Measurements from ENCODE around the gene GCNT3.

The GCNT3 gene, protein sequence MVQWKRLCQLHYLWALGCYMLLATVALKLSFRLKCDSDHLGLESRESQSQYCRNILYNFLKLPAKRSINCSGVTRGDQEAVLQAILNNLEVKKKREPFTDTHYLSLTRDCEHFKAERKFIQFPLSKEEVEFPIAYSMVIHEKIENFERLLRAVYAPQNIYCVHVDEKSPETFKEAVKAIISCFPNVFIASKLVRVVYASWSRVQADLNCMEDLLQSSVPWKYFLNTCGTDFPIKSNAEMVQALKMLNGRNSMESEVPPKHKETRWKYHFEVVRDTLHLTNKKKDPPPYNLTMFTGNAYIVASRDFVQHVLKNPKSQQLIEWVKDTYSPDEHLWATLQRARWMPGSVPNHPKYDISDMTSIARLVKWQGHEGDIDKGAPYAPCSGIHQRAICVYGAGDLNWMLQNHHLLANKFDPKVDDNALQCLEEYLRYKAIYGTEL

DNA sequence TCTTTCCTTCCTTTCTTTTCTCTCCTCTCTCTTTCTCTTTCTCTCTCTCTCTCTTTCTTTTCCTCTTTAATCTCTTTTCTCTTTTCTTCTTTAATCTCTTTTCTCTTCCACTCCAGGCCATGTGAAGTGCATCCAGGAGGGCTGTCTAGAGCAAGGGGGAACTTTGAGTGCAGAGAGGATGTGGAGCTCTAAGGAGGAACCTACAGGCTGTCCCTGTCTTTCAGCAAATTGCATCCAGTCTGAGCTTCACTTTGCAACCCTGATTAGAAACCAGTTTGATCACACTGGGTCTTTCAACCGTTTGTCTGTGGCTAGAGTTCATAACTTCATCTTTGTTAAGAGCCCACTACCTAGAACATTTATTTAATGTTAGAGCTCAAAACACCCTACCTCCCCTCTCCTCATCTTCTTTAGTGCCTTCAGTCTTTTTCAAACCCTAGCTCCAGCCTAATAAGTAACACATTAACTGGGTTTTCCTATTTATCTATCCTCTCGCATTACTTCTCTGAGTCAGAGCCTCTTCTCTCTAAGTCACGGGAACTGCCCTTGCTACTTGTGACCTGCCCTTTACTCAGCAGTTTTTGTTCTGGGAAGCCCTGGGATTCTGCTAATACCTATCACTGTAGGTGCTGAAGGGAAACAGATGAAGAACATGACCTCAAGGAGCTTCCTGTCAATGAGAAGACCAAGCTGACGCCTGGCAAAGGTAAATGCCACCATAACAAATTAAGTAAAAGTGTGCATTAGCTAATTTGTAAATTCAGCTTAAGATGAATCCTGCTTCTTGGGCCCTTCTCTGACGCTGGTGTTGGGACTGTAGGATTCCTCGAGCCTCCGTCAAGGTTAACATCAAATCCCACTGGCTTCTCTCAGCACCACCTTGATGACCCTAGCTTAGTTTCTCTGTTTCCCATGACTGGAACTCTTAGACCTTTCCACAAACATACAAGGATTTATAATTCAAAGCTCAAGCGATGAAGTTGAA lies at the start of gene GCNT3:
Gene GCNT3 (plus strand): TSS at position 508 of the 985 bp plus-strand sequence. CDS start 6,456 bp downstream, outside the sequence.
- no peak for DNase-seq (ENCODE audit: low read depth)

DNA sequence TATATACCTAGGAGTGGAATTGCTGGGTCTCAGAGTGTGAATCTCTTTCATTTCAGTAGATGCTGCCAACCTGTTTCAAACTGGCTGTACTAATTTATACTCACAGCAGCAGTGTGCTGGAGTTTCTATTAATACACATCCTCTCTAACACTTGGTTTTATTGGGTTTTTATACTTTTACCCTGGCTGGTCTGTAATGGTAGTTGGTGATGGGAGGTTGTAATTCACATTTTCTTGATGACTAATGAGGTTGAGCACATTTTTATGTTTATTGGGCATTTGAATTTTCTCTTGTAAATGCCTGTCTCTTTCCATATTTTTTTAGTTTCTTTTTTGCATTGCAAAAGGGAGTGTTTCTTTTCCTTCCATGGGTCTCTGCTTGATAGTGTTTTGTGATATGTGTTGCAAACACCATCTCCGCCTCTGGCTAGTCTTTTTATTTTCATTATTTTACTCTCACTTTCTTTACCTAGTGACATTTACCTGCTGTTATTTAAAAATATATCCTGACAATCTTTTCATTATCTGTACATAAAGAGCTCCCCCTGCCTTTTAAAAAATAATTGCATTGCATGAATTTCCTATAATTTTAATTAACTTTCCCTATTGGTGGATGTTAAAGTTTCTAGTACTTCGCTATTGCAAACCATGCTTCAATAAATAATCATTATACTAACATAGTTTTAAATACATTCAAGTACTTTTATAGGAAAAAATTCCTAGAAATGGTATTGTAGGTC lies 49.0 kb upstream of the GCNT3 start:
- no peak for DNase-seq (ENCODE audit: low read depth)

- no peak for DNase-seq (ENCODE audit: low read depth)
These were observed 46.3 kb upstream of the GCNT3 start for GRCh38 chr15:59565299-59565698.

DNA sequence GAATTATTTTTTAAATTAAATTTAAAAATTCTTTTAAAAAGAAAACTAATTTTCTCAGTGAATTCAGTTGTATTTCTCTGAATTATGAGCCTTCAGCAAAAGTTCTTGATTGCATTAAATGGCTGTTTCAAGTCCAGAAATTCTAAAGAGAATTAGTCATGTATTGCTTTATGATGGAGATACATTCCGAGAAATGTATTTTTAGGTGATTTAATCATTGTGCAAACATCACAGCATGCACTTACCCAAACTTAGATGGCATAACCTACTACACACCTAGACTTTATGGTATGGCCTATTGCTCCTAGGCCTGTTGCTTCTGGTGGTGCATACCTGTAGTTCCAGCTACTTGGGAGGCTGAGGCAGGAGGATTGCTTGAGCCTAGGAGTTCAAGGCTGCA lies 44.3 kb upstream of the GCNT3 start:
- no peak for DNase-seq (ENCODE audit: low read depth)

DNA sequence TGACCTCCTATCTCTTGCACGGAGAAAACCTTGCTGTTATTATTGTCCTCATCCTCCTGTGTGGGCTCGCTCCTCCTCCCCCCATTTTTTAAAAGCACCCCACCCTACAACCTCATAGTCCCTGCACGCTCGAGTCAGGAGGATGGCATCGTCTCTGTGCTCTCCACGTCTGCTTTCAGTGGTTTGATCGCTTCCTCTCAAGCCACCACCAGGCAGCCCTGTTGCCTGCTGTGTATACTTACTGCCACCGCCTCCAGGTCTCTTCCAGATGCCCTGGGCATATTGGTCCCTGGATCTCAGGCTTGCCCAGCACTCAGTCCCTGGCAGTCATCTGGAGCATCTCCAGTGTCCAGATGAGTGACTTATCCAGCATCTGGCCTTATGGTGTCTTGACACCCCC lies 42.1 kb upstream of the GCNT3 start:
- DNase-seq (ENCODE audit: low read depth): no peak

GRCh38 chr15:59570315-59570714 lies 41.3 kb upstream of the GCNT3 start:
- DNase-seq (ENCODE audit: low read depth): no peak

- no peak for DNase-seq (ENCODE audit: low read depth)
These were observed 40.0 kb upstream of the GCNT3 start for GRCh38 chr15:59571606-59572005.

DNA sequence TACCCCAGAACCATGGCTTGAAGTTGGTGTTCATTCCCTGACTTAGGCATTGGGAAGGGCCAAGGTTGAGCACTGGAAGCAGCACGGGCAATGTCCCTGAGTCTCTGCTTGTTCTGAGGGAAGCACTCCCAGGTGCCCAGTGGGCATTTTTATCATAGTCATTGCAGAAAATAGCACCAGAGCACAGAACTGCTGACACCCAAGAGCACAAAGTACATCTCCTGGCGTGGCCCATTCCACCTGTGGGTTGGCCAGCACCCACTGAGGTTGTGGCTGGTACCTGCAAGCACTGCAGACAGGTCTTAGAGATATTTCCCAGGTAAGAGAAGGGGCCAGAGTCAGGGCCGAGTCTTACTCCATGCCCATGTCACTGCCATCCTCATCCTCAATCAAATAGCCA lies 28.5 kb upstream of the GCNT3 start:
- DNase-seq (ENCODE audit: low read depth): no peak

- DNase-seq (ENCODE audit: low read depth): no peak
These were observed 24.3 kb upstream of the GCNT3 start for GRCh38 chr15:59587085-59587826.

DNA sequence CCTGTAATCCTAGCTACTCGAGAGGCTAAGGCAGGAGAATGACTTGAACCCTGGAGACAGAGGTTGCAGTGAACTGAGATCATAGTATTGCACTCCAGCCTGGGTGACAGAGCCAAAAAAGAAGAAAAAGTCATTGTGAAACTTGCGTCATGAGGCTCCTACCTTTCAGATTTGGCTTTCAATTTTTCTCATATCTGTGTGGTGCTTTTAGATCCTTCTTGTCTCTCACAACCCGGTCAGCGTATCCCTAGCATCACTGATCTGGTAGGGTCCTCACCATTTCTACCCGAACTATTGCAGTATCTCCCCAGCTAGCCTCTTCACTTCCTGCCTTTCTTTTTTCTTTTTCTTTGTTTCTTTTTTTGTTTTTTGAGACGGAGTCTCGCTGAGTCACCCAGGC lies 21.6 kb upstream of the GCNT3 start:
- no peak for DNase-seq (ENCODE audit: low read depth)

DNA sequence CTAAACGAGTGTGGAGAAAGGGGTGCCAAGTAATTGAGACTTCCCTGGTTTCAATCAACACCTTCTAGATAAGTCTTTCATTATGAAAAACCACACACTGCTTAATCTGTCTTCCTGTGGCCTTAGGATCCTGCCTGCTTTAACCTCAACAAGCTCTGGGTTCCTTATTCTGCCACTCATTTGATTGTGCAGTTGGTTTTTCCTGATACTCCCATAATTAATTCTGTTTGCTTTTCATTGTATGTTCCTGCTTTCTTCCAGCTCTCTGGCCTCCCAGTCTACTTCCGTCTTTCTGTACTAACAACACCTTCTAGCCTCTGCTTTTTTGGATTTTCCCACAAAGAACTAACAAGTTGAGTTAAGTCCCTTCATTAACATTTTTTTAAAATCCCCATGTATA lies 20.2 kb upstream of the GCNT3 start:
- no peak for DNase-seq (ENCODE audit: low read depth)

DNA sequence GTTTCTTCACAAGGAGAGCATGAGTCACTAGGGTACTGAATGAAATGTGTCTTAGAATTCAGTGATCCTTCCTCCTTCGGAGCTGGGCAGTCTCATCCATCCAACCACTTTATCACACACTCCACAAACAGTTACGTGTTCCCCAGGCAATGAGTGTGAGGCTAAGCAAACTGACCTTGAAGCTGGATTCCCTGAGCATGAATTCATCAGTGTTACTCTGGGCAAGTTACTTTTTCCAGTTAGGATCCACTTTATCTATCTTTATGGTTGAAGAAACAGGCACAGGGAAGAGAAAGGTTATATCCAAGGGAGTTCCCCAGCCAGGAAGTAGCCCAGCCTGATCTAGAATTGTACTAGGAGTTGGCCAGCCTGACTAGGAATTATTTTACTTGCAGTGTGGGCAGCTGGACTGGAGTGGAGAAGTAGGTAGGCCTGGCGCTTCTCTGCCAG lies 17.1 kb upstream of the GCNT3 start:
- no peak for DNase-seq (ENCODE audit: low read depth)

- DNase-seq (ENCODE audit: low read depth): no peak
These were observed 16.6 kb upstream of the GCNT3 start for GRCh38 chr15:59594991-59595390.

- DNase-seq (ENCODE audit: low read depth): no peak
These were observed 16.1 kb upstream of the GCNT3 start for GRCh38 chr15:59595434-59595915.

DNA sequence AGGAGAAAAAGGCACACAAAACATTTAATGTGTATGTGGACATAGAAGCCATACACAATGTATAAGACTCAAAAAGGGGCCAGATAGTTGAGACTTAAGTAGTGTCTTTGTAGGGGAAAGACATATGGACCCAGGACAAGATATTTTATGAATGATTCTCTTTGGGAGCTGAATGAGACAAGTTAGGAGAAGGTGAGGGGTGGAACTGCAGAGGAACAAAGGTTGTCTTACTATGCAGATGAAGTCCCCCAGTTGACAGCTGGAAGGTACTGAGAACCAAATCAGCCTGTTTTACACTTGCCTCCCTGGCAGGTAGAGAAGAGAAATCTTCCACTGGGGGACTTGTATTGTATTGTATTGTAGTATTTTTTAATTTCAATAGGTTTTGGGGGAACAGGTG lies 14.9 kb upstream of the GCNT3 start:
- DNase-seq (ENCODE audit: low read depth): no peak

GRCh38 chr15:59598461-59598860 lies 13.1 kb upstream of the GCNT3 start:
- no peak for DNase-seq (ENCODE audit: low read depth)

DNA sequence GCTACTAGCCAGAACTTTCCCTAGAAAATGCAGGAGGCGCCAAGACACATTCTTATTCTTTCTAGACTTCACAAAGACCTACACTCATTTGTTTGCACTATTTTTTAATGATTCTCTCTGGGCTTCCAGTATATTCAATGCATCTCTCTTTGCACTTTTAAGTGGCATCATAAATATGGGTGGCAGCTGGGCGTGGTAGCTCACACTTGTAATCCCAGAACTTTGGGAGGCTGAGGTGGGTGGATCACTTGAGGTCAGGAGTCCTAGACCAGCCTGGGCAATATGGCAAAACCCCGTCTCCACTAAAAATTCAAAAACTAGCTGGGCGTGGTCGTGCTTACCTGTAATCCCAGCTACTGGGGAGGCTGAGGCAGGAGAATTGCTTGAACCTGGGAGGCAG lies 5.6 kb upstream of the GCNT3 start:
- no peak for DNase-seq (ENCODE audit: low read depth)

DNA sequence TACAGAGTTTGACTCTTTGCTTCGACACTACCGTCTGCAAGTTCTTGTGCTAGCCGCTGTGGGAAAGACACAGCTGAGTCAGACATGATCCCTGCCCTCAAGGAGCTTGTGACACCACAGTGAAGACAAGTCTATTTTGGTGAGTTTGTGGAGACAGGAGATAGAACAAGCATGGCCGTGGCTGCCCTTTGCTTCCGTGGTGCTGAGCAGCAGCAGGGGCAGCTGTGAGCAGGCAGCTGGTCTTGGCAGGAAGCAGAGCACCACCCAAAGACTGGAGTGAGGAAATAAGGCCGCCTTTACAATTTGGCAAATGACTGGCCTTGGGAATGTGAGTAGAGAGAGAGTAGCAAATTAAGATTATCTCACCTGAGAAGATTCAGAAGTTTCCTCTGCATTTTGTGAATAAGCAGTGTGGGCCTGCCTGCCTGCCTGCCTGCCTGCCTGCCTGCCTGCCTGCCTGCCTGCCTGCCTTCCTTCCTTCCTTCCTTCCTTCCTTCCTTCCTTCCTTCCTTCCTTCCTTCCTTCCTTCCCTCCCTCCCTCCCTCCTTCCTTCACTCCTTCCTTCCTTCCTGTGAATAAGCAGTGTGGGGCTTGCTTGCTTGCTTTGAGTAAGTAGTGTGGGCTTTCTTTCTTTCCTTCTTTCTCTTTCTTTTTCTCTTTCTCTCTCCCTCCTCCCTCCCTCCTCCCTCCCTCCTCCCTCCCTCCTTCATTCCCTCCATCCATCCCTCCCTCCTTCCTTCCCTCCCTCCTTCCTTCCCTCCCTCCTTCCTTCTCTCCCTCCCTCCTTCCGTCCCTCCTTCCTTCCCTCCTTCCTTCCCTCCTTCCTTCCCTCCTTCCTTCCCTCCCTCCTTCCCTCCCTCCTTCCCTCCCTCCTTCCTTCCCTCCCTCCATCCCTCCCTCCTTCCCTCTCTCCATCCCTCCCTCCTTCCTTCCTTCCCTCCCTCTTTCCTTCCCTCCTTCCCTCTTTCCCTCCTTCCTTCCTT lies 1.6 kb upstream of the GCNT3 start:
- no peak for DNase-seq (ENCODE audit: low read depth)

GRCh38 chr15:59614153-59614552 lies 2.6 kb downstream of the GCNT3 start:
- DNase-seq (ENCODE audit: low read depth): no peak

GRCh38 chr15:59615661-59616060 lies 4.1 kb downstream of the GCNT3 start:
- no peak for DNase-seq (ENCODE audit: low read depth)

Data from T-helper 22 cell (primary cell).